ENCODE measurements around the gene LIN7C. TPM values are rescaled to one million over a fixed set of nuclear protein-coding genes. Genes with fewer than 3 reads are reported as not detected.

Gene LIN7C
- total and polyA plus RNA-seq, 2 of the 13 experiments (the other 11 are each of a cell fraction or from before 2014, with no cell fraction given): 14.8 to 37.2 TPM

- TF ChIP-seq TRIM22 (IDR thresholded peaks at IDR 0.05): no peak
- TF ChIP-seq, protein P1, sequence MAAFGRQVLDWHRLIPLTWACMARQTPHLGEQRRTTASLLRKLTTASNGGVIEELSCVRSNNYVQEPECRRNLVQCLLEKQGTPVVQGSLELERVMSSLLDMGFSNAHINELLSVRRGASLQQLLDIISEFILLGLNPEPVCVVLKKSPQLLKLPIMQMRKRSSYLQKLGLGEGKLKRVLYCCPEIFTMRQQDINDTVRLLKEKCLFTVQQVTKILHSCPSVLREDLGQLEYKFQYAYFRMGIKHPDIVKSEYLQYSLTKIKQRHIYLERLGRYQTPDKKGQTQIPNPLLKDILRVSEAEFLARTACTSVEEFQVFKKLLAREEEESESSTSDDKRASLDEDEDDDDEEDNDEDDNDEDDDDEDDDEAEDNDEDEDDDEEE (CRISPR knock-in tag; IDR thresholded peaks at IDR 0.05): no peak
- TF ChIP-seq ZIK1 (CRISPR knock-in tag; IDR thresholded peaks at IDR 0.05; ENCODE audit: borderline replicate concordance, low read depth): no peak
- no peak for TF ChIP-seq ZBTB1 (CRISPR knock-in tag; IDR thresholded peaks at IDR 0.05; ENCODE audit: borderline replicate concordance)
- TF ChIP-seq MXD3 (CRISPR knock-in tag; IDR thresholded peaks at IDR 0.05): no peak
- TF ChIP-seq ZNF572 (CRISPR knock-in tag; IDR thresholded peaks at IDR 0.05): no peak
- TF ChIP-seq, protein P2, sequence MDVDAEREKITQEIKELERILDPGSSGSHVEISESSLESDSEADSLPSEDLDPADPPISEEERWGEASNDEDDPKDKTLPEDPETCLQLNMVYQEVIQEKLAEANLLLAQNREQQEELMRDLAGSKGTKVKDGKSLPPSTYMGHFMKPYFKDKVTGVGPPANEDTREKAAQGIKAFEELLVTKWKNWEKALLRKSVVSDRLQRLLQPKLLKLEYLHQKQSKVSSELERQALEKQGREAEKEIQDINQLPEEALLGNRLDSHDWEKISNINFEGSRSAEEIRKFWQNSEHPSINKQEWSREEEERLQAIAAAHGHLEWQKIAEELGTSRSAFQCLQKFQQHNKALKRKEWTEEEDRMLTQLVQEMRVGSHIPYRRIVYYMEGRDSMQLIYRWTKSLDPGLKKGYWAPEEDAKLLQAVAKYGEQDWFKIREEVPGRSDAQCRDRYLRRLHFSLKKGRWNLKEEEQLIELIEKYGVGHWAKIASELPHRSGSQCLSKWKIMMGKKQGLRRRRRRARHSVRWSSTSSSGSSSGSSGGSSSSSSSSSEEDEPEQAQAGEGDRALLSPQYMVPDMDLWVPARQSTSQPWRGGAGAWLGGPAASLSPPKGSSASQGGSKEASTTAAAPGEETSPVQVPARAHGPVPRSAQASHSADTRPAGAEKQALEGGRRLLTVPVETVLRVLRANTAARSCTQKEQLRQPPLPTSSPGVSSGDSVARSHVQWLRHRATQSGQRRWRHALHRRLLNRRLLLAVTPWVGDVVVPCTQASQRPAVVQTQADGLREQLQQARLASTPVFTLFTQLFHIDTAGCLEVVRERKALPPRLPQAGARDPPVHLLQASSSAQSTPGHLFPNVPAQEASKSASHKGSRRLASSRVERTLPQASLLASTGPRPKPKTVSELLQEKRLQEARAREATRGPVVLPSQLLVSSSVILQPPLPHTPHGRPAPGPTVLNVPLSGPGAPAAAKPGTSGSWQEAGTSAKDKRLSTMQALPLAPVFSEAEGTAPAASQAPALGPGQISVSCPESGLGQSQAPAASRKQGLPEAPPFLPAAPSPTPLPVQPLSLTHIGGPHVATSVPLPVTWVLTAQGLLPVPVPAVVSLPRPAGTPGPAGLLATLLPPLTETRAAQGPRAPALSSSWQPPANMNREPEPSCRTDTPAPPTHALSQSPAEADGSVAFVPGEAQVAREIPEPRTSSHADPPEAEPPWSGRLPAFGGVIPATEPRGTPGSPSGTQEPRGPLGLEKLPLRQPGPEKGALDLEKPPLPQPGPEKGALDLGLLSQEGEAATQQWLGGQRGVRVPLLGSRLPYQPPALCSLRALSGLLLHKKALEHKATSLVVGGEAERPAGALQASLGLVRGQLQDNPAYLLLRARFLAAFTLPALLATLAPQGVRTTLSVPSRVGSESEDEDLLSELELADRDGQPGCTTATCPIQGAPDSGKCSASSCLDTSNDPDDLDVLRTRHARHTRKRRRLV (CRISPR knock-in tag; IDR thresholded peaks at IDR 0.05): 0 out of 2 replicates have a peak, but pooled peaks have one; percentile 66
- TF ChIP-seq, protein P3, sequence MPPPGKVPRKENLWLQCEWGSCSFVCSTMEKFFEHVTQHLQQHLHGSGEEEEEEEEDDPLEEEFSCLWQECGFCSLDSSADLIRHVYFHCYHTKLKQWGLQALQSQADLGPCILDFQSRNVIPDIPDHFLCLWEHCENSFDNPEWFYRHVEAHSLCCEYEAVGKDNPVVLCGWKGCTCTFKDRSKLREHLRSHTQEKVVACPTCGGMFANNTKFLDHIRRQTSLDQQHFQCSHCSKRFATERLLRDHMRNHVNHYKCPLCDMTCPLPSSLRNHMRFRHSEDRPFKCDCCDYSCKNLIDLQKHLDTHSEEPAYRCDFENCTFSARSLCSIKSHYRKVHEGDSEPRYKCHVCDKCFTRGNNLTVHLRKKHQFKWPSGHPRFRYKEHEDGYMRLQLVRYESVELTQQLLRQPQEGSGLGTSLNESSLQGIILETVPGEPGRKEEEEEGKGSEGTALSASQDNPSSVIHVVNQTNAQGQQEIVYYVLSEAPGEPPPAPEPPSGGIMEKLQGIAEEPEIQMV (CRISPR knock-in tag; IDR thresholded peaks at IDR 0.05; ENCODE audit: low read depth): peak; percentile 54; the same call in 1 of the 2 replicates
- TF ChIP-seq ZNF484 (CRISPR knock-in tag; IDR thresholded peaks at IDR 0.05; ENCODE audit: borderline replicate concordance, low read depth): no peak
- TF ChIP-seq ETV6 (CRISPR knock-in tag; conservative IDR thresholded peaks at IDR 0.05): no peak
- TF ChIP-seq THAP9 (CRISPR knock-in tag; IDR thresholded peaks at IDR 0.05; ENCODE audit: borderline replicate concordance): no peak
- TF ChIP-seq, protein P4, sequence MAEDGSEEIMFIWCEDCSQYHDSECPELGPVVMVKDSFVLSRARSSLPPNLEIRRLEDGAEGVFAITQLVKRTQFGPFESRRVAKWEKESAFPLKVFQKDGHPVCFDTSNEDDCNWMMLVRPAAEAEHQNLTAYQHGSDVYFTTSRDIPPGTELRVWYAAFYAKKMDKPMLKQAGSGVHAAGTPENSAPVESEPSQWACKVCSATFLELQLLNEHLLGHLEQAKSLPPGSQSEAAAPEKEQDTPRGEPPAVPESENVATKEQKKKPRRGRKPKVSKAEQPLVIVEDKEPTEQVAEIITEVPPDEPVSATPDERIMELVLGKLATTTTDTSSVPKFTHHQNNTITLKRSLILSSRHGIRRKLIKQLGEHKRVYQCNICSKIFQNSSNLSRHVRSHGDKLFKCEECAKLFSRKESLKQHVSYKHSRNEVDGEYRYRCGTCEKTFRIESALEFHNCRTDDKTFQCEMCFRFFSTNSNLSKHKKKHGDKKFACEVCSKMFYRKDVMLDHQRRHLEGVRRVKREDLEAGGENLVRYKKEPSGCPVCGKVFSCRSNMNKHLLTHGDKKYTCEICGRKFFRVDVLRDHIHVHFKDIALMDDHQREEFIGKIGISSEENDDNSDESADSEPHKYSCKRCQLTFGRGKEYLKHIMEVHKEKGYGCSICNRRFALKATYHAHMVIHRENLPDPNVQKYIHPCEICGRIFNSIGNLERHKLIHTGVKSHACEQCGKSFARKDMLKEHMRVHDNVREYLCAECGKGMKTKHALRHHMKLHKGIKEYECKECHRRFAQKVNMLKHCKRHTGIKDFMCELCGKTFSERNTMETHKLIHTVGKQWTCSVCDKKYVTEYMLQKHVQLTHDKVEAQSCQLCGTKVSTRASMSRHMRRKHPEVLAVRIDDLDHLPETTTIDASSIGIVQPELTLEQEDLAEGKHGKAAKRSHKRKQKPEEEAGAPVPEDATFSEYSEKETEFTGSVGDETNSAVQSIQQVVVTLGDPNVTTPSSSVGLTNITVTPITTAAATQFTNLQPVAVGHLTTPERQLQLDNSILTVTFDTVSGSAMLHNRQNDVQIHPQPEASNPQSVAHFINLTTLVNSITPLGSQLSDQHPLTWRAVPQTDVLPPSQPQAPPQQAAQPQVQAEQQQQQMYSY (CRISPR knock-in tag; IDR thresholded peaks at IDR 0.05): no peak
Observed at GRCh38 chr11:27475622-27476021, 30.9 kb downstream of the LIN7C start (continued).
